Chondrocyte (in vitro differentiated cells): ENCODE data around the gene LTB4R. TPM values are rescaled to one million over a fixed set of nuclear protein-coding genes. Genes with fewer than 3 reads are reported as not detected.

Source experiments
- DNase-seq: peaks from one replicate; pipeline ENCODE4 v3.0.0; 2021; ENCODE audit warnings: mixed read lengths, low spot score
- H3K27ac Mint-ChIP-seq: one replicate; pipeline ENCODE4 v1.8.0; 2021; ENCODE audit warnings: mild to moderate bottlenecking, moderate library complexity, mixed read lengths; ENCODE audit not compliant: unreplicated experiment
- H3K27me3 Mint-ChIP-seq: 2 replicates; pipeline ENCODE4 v1.8.0; 2021; ENCODE audit warnings: low read depth, mixed read lengths
- H3K36me3 Mint-ChIP-seq: 2 replicates; pipeline ENCODE4 v1.8.0; 2021; ENCODE audit warnings: low read depth, mixed read lengths
- H3K4me1 Mint-ChIP-seq: 2 replicates; pipeline ENCODE4 v1.8.0; 2021; ENCODE audit warnings: low read depth, mild to moderate bottlenecking, mixed read lengths
- H3K4me3 Mint-ChIP-seq: one replicate; pipeline ENCODE4 v1.8.0; 2021; ENCODE audit warnings: mild to moderate bottlenecking, moderate library complexity, mixed read lengths; ENCODE audit not compliant: unreplicated experiment
- H3K9me3 Mint-ChIP-seq: 2 replicates; pipeline ENCODE4 v1.8.0; 2021; ENCODE audit warnings: low read depth, mixed read lengths
- total RNA-seq: library from RNA; stranded (reverse); gene quantifications from 3 replicates; pipeline ENCODE4 v1.2.1, GENCODE V29; 2021
- TF ChIP-seq, protein P1 (sequence below): fragments of 200-600 bp; sonication (generic); IDR thresholded peaks from 2 replicates; pipeline ENCODE4 v1.5.0; 2021; ENCODE audit warnings: antibody characterized with exemption, mild to moderate bottlenecking, moderate library complexity

The LTB4R gene
- total RNA-seq, 1 donor from 2014 or later = 7.3 TPM

- Mint-ChIP-seq H3K27ac (no peak overlapping the region), H3K36me3 (no peaks in the 10 kb centered on the region), H3K9me3 (no peaks in the 10 kb centered on the region), H3K27me3 (no peaks in the 10 kb centered on the region), H3K4me3 (no peak overlapping the region), H3K4me1 (peaks cover 16% of the 10 kb centered on the region)
- DNase-seq = no peak
- TF ChIP-seq, protein P1, sequence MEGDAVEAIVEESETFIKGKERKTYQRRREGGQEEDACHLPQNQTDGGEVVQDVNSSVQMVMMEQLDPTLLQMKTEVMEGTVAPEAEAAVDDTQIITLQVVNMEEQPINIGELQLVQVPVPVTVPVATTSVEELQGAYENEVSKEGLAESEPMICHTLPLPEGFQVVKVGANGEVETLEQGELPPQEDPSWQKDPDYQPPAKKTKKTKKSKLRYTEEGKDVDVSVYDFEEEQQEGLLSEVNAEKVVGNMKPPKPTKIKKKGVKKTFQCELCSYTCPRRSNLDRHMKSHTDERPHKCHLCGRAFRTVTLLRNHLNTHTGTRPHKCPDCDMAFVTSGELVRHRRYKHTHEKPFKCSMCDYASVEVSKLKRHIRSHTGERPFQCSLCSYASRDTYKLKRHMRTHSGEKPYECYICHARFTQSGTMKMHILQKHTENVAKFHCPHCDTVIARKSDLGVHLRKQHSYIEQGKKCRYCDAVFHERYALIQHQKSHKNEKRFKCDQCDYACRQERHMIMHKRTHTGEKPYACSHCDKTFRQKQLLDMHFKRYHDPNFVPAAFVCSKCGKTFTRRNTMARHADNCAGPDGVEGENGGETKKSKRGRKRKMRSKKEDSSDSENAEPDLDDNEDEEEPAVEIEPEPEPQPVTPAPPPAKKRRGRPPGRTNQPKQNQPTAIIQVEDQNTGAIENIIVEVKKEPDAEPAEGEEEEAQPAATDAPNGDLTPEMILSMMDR = no peak
Observed at GRCh38 chr14:24273422-24273998, 37.8 kb upstream of the LTB4R start.

DNA sequence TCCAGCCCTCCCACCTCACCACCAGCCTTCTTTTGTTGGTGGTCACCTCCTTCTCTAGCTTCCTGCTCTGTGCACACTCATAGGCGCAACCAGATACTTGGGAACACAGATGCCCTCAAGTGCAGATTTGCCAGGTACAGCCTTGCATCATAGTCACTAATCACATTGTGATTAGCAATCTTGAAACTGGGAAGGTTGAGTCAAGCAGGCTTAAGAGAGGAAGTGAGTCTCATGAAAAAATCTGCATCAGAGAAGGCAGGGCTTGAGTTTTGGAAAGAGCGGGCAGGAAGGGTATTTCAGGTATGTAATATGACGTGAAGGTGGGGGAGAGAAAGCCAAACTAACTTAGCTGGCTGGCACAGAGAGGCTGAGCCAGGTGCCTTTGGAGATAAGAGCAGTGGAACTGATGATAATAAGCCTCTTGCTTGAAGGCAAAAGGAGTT, 37.2 kb upstream of the LTB4R start:
- TF ChIP-seq, protein P1 = no peak
- peaks cover 16% of the 10 kb centered on the region for H3K4me1 Mint-ChIP-seq
- peak; percentile 11 for DNase-seq
- no peaks in the 10 kb centered on the region for H3K27me3 Mint-ChIP-seq
- no peaks in the 10 kb centered on the region for H3K9me3 Mint-ChIP-seq
- no peaks in the 10 kb centered on the region for H3K36me3 Mint-ChIP-seq
- no peak overlapping the region for H3K27ac Mint-ChIP-seq
- H3K4me3 Mint-ChIP-seq = no peak overlapping the region

DNA sequence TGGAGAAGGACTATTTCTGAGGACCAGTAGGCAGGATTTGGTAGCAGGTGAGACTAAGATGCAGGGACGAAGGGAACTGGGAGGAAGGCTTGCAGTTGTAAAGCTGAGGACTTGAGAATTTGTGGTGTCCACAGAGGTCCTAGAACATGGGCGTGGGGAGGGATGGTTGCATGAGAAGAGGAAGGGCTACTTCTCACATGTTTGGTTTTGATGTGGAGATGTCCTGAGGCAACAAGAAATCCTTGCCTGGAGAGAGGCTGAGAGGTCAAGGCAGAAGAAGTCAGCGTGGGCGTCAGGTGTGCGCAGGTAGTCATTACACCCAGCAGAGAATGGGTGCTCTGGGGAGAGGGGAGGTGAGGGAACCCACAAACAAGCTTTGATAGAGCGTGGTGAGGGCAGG, 34.2 kb upstream of the LTB4R start:
- TF ChIP-seq, protein P1 = no peak
- Mint-ChIP-seq H3K9me3 (no peaks in the 10 kb centered on the region), H3K27me3 (no peaks in the 10 kb centered on the region), H3K4me1 (peaks cover 6% of the 10 kb centered on the region), H3K27ac (no peak overlapping the region), H3K4me3 (no peak overlapping the region), H3K36me3 (no peaks in the 10 kb centered on the region)
- peak; percentile 35 for DNase-seq

DNA sequence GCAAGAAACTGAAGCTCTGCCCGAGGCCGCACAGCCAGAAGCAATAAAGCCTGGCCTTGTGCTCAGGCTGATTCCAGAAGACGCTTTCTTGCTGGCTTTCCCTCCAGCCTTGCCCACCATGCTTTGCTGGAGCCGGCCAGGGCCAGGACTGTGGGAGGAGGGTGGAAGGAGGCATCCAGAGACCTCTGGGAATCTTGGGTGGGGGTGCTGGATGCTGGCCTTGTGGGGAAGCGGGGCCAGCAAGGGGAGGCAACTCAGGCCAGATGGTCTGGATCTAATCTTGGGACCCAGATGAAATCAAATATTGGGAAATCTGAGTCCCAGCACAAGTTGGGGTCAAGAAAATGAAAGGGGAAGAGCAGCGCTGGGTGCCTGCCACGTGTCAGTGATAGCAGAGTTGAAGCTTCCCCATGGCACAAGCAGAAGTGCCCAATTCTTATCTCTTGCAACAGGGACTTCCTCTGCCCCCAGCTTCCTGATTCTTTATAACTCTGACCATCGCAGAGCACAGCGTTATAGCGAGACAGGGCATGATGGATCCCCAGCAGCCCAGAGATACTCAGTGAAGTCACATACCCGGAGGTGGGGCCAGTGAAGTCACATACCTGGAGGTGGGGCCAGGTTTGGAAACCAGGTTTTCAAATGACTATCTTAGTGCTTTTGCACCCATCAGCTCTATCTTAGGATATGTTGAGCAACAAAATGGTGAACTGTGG, 33.5 kb upstream of the LTB4R start:
- Mint-ChIP-seq H3K27ac (no peak overlapping the region), H3K36me3 (no peaks in the 10 kb centered on the region), H3K4me1 (no peaks in the 10 kb centered on the region), H3K4me3 (no peak overlapping the region), H3K9me3 (no peaks in the 10 kb centered on the region), H3K27me3 (no peaks in the 10 kb centered on the region)
- TF ChIP-seq, protein P1 = no peak
- peak; percentile 20 for DNase-seq

DNA sequence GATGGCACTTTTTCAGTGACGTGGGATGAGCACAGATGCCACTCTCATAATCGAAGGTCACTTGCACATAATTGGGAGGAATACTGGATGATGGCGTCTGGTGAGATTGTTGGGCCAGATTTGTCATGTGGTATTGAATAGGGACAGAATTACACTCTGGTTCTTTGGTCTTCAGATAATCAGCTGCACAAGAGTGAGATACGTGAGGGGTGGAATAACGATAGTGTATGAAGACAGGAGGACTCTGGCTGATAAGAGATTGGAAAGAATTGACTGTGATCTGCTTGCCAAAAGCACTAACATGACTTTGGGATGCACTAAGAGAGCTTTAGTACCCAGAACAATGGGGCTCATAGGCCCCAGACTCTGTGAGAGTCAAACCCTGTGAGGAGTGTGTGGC, 32.9 kb upstream of the LTB4R start:
- peaks cover 2% of the 10 kb centered on the region for H3K4me1 Mint-ChIP-seq
- H3K27ac Mint-ChIP-seq = no peak overlapping the region
- no peak overlapping the region for H3K4me3 Mint-ChIP-seq
- TF ChIP-seq, protein P1 = no peak
- H3K9me3 Mint-ChIP-seq = no peaks in the 10 kb centered on the region
- H3K36me3 Mint-ChIP-seq = no peaks in the 10 kb centered on the region
- DNase-seq = peak; percentile 1
- H3K27me3 Mint-ChIP-seq = no peaks in the 10 kb centered on the region
